Astrocyte (in vitro differentiated cells and primary cell): ENCODE measurements around the gene MAPK11. TPM values are rescaled to one million over a fixed set of nuclear protein-coding genes. Genes with fewer than 3 reads are reported as not detected.

Experiments
- DNase-seq: peaks from one replicate; pipeline ENCODE4 v3.0.0-alpha.2; 2010; ENCODE audit warnings: low read depth
- FAIRE-seq: peaks from 2 replicates; lab custom pipeline; 2011; peaks lifted over from hg19 to GRCh38; lab: Jason Lieb, UNC
- H2AFZ ChIP-seq: 2 replicates; pipeline ENCODE4 v1.6.0; 2012; ENCODE audit warnings: low read depth, low read length, inconsistent platforms
- H3K27ac ChIP-seq: 2 replicates; pipeline ENCODE4 v1.5.1; 2011; ENCODE audit warnings: low read depth, low read length, inconsistent platforms
- H3K27me3 ChIP-seq: 2 replicates; pipeline ENCODE4 v1.6.0; 2011; ENCODE audit warnings: low read length, inconsistent platforms; ENCODE audit not compliant: insufficient read depth
- H3K36me3 ChIP-seq: 2 replicates; pipeline ENCODE4 v1.5.1; 2011; ENCODE audit warnings: low read length, inconsistent platforms; ENCODE audit not compliant: insufficient read depth
- H3K4me1 ChIP-seq: 2 replicates; pipeline ENCODE4 v1.5.1; 2011; ENCODE audit warnings: low read length, inconsistent platforms; ENCODE audit not compliant: insufficient read depth
- H3K4me2 ChIP-seq: 2 replicates; pipeline ENCODE4 v1.6.0; 2012; ENCODE audit warnings: low read length, inconsistent platforms
- H3K4me3 ChIP-seq: 2 replicates; pipeline ENCODE4 v1.5.1; 2011; ENCODE audit warnings: low read depth, mild to moderate bottlenecking, low read length, inconsistent platforms; ENCODE audit not compliant: insufficient read depth
- H3K79me2 ChIP-seq: 2 replicates; pipeline ENCODE4 v1.6.0; 2012; ENCODE audit warnings: mild to moderate bottlenecking, low read length, inconsistent platforms; ENCODE audit not compliant: insufficient read depth
- H3K9ac ChIP-seq: 2 replicates; pipeline ENCODE4 v1.6.0; 2012; ENCODE audit warnings: mild to moderate bottlenecking, low read length, inconsistent platforms
- H3K9me3 ChIP-seq: 2 replicates; pipeline ENCODE4 v1.5.1; 2012; ENCODE audit warnings: low read depth, mild to moderate bottlenecking, low read length, inconsistent platforms; ENCODE audit not compliant: insufficient read depth
- H4K20me1 ChIP-seq: 2 replicates; pipeline ENCODE4 v1.6.0; 2012; ENCODE audit warnings: low read length, inconsistent platforms; ENCODE audit not compliant: insufficient read depth
- H3K27ac Mint-ChIP-seq: one replicate; pipeline ENCODE4 v1.8.0; 2021; ENCODE audit warnings: mild to moderate bottlenecking, mixed read lengths; ENCODE audit not compliant: unreplicated experiment
- H3K27me3 Mint-ChIP-seq: one replicate; pipeline ENCODE4 v1.8.0; 2021; ENCODE audit warnings: low read depth, mixed read lengths; ENCODE audit not compliant: unreplicated experiment
- H3K36me3 Mint-ChIP-seq: one replicate; pipeline ENCODE4 v1.8.0; 2021; ENCODE audit warnings: low read depth, mixed read lengths; ENCODE audit not compliant: unreplicated experiment
- H3K4me1 Mint-ChIP-seq: one replicate; pipeline ENCODE4 v1.8.0; 2021; ENCODE audit warnings: low read depth, mixed read lengths; ENCODE audit not compliant: unreplicated experiment
- H3K4me3 Mint-ChIP-seq: one replicate; pipeline ENCODE4 v1.8.0; 2021; ENCODE audit warnings: mild to moderate bottlenecking, moderate library complexity, mixed read lengths; ENCODE audit not compliant: unreplicated experiment
- H3K9me3 Mint-ChIP-seq: one replicate; pipeline ENCODE4 v1.8.0; 2021; ENCODE audit warnings: mild to moderate bottlenecking, mixed read lengths; ENCODE audit not compliant: unreplicated experiment
- CTCF ChIP-seq: IDR thresholded peaks from 2 replicates; pipeline ENCODE4 v1.5.1; 2011; ENCODE audit warnings: low read depth, mild to moderate bottlenecking, inconsistent platforms, low read length, moderate library complexity; ENCODE audit not compliant: insufficient read depth
- EZH2 ChIP-seq: IDR thresholded peaks from 2 replicates; pipeline ENCODE4 v1.6.1; 2012; ENCODE audit warnings: mild to moderate bottlenecking, low read length, inconsistent platforms; ENCODE audit not compliant: insufficient read depth
- total RNA-seq: library from RNA; stranded (reverse); gene quantifications from 2 replicates; pipeline ENCODE4 v1.2.1, GENCODE V29; 2021

The MAPK11 gene
- total RNA-seq, 1 donor from 2014 or later, result 19.6 TPM

DNA sequence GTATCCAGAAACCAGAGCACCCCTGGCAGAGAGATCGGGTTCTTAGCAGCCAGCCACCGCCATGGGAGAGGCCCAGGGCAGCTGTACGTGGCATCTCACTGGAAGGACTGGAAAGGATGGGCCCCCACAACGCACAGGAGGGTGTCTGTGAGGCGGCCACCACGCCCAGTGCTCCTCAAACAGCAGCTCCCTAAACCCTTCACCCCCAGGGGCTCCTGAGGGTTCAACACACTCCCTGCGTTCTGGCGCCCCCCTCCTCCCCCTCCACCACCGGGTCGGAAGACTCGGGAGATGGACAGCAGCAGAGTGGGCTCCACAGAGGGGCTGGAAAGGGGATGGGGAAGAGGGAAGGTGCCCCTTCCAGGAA lies 9.8 kb downstream of the MAPK11 start:
- Histone ChIP-seq H3K9me3 (no peaks in the 10 kb centered on the region), H3K27ac (peak overlapping the region; percentile 58), H2AFZ (peak overlapping the region; percentile 73), H3K4me1 (peaks cover 17% of the 10 kb centered on the region), H3K4me2 (peak overlapping the region; percentile 92), H3K4me3 (peak overlapping the region; percentile 68), H4K20me1 (peaks cover 13% of the 10 kb centered on the region), H3K9ac (peak overlapping the region; percentile 84), H3K79me2 (peaks cover 26% of the 10 kb centered on the region), H3K27me3 (no peaks in the 10 kb centered on the region), H3K36me3 (no peaks in the 10 kb centered on the region)
- no peak overlapping the region for H3K27ac Mint-ChIP-seq
- DNase-seq, result no peak
- H3K27me3 Mint-ChIP-seq, result peaks cover 3% of the 10 kb centered on the region
- no peaks in the 10 kb centered on the region for H3K9me3 Mint-ChIP-seq
- peak overlapping the region; percentile 78 for H3K4me3 Mint-ChIP-seq
- H3K4me1 Mint-ChIP-seq, result peaks cover 7% of the 10 kb centered on the region
- peaks cover 3% of the 10 kb centered on the region for H3K36me3 Mint-ChIP-seq
- FAIRE-seq, result no peak
- TF ChIP-seq CTCF (no peak), EZH2 (no peak)

DNA sequence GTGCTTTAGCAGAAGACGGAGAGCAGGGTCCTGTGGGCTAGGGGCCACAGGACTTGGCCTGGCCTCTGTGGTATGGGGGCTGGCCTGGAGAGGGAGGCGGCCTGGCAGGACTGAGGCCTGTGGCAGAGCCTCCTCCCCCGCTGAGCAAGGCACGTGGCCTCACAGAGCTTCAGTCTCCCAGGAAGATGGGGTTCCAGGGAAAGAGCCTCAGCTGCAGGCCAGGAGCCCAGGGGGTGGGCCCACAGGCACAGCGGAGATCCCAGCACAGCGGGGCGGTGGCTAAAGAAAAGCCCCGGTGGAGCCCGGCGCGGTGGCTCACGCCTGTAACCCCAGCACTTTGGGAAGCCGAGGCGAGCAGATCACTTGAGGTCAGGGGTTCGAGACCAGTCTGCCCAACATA lies 10.9 kb downstream of the MAPK11 start:
- Mint-ChIP-seq H3K36me3 (peaks cover 2% of the 10 kb centered on the region), H3K27ac (no peak overlapping the region)
- H3K9ac ChIP-seq, result no peak overlapping the region

DNA sequence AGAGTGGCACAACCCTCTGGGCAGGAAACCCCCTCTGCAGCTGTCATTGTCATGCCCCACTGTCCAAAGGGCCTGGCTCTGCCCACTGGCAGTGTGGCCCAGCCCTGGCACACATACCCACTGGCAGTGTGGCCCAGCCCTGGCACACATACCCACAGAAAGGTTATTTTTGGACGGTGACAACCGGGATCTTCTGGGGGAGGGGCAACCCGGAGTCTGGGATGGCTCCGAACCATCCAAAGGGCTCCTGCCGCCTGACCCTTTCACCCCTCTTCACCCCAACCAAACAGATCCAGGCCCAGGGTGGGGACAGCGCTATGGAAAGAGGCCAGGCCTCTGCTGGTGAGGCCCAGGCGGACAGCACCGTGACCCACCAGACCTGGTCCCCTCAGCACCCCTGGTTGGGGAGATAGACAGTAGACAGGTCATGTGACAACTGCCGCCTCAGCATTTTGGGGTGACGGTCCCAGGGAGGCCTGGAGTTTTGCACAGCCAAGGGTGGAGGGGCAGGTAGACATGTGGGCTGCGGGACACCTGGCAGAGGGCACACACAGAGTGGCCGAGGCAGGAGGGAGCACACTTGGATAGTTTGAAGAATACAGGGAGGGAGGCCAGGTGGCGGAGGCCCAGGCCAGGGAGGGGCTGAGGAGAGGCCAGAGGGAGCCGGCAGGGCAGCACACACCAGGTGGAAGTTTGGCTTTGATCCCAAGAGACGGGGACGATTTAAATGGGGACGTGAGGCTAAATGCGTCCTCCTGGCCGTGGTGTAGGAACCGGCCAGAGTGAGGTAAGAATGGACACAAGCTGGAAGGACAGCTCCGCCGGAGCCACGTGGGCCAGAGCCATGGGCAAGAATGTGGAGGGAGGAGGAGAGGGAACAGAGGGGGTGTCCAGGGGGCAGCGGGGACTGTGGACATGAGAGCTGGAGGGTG lies 11.6 kb downstream of the MAPK11 start:
- Mint-ChIP-seq H3K27ac (no peak overlapping the region), H3K4me1 (peaks cover 7% of the 10 kb centered on the region), H3K27me3 (no peaks in the 10 kb centered on the region), H3K9me3 (no peaks in the 10 kb centered on the region), H3K4me3 (peak overlapping the region; percentile 22), H3K36me3 (peaks cover 2% of the 10 kb centered on the region)
- no peaks in the 10 kb centered on the region for H3K9me3 ChIP-seq
- no peak overlapping the region for H3K4me3 ChIP-seq
- no peak overlapping the region for H3K27ac ChIP-seq
- H3K36me3 ChIP-seq, result no peaks in the 10 kb centered on the region
- no peak for TF ChIP-seq CTCF
- TF ChIP-seq EZH2, result no peak
- no peaks in the 10 kb centered on the region for H3K27me3 ChIP-seq
- peaks cover 17% of the 10 kb centered on the region for H3K4me1 ChIP-seq
- H3K4me2 ChIP-seq, result no peak overlapping the region
- no peak overlapping the region for H2AFZ ChIP-seq
- peaks cover 26% of the 10 kb centered on the region for H3K79me2 ChIP-seq
- FAIRE-seq, result no peak
- no peak for DNase-seq
- no peak overlapping the region for H3K9ac ChIP-seq
- peaks cover 17% of the 10 kb centered on the region for H4K20me1 ChIP-seq

More for the DNA sequence above, 10.9 kb downstream of the MAPK11 start:
- Histone ChIP-seq H3K27me3 (no peaks in the 10 kb centered on the region), H3K4me2 (peak overlapping the region; percentile 4), H3K9me3 (no peaks in the 10 kb centered on the region), H2AFZ (no peak overlapping the region), H4K20me1 (peaks cover 17% of the 10 kb centered on the region), H3K36me3 (no peaks in the 10 kb centered on the region), H3K79me2 (peaks cover 26% of the 10 kb centered on the region), H3K4me1 (peaks cover 17% of the 10 kb centered on the region), H3K4me3 (no peak overlapping the region), H3K27ac (no peak overlapping the region)
- no peak for TF ChIP-seq EZH2
- peak overlapping the region; percentile 22 for H3K4me3 Mint-ChIP-seq
- FAIRE-seq (no peak), DNase-seq (no peak)
- no peaks in the 10 kb centered on the region for H3K27me3 Mint-ChIP-seq
- peaks cover 7% of the 10 kb centered on the region for H3K4me1 Mint-ChIP-seq
- no peaks in the 10 kb centered on the region for H3K9me3 Mint-ChIP-seq
